Suprapubic skin (tissue), 4 donors: ENCODE results near the gene LEP. TPM values are rescaled to one million over a fixed set of nuclear protein-coding genes. Genes with fewer than 3 reads are reported as not detected.

ENCODE experiments used
- DNase-seq, 2 donors: peaks; one replicate each; pipeline ENCODE4 v3.0.0-alpha.2; 2019; ENCODE audit warnings: low spot score in 2 of 2
- H3K27ac ChIP-seq: fragments of 200-600 bp; sonication (generic); one replicate; pipeline ENCODE4 v1.5.1; 2019
- H3K27me3 ChIP-seq: fragments of 200-600 bp; sonication (generic); one replicate; pipeline ENCODE4 v1.5.1; 2019
- H3K36me3 ChIP-seq: fragments of 200-600 bp; sonication (generic); one replicate; pipeline ENCODE4 v1.5.1; 2019
- H3K4me1 ChIP-seq: fragments of 200-600 bp; sonication (generic); one replicate; pipeline ENCODE4 v1.5.1; 2019
- H3K4me3 ChIP-seq: fragments of 200-600 bp; sonication (generic); one replicate; pipeline ENCODE4 v1.5.1; 2019; ENCODE audit warnings: mild to moderate bottlenecking
- H3K9me3 ChIP-seq: fragments of 200-600 bp; sonication (generic); one replicate; pipeline ENCODE4 v1.5.1; 2019
- EP300 ChIP-seq: sonication (generic); formaldehyde crosslinking; IDR thresholded peaks from one replicate; pipeline ENCODE4 v1.6.1; 2017; ENCODE audit warnings: antibody characterized with exemption
- POLR2A ChIP-seq, 2 donors: fragments of 450-650 bp; IDR thresholded peaks; one replicate each; pipeline ENCODE4 v1.6.1; 2017; ENCODE audit warnings: antibody characterized with exemption in 2 of 2, mild to moderate bottlenecking in 2 of 2, moderate library complexity in 2 of 2
- POLR2AphosphoS5 ChIP-seq, 3 donors: sonication (generic); formaldehyde crosslinking; IDR thresholded peaks; one replicate each; pipeline ENCODE4 v1.6.1; 2017; ENCODE audit warnings: antibody characterized with exemption in 3 of 3
- WGBS: methylation state at CpG from one replicate; pipeline ENCODE4 v1.1.5; 2018; 5-methylcytosine and 5-hydroxymethylcytosine counted together
- total RNA-seq, 4 donors: library from RNA; depleted of rRNA; stranded (reverse); fragments of >200 nt; gene quantifications; one replicate each; pipeline ENCODE4 v1.1.0, GENCODE V29; 2016
- TF ChIP-seq, protein P1 (sequence below), 2 donors: fragments of 200-600 bp in 1 of 2; fragments of 450-650 bp in 1 of 2; sonication (generic) in 1 of 2; IDR thresholded peaks; one replicate each; pipeline ENCODE4 v1.5.1; 2016 to 2019; ENCODE audit warnings: antibody characterized with exemption in 2 of 2, mild to moderate bottlenecking in 1 of 2, moderate library complexity in 1 of 2

The LEP gene
- total RNA-seq: 10 to 100 TPM in 1 of 4 donors, 1 to 10 TPM in 2, under 1 TPM in 1; 0.76 to 11.8 (median 4.8) TPM

DNA sequence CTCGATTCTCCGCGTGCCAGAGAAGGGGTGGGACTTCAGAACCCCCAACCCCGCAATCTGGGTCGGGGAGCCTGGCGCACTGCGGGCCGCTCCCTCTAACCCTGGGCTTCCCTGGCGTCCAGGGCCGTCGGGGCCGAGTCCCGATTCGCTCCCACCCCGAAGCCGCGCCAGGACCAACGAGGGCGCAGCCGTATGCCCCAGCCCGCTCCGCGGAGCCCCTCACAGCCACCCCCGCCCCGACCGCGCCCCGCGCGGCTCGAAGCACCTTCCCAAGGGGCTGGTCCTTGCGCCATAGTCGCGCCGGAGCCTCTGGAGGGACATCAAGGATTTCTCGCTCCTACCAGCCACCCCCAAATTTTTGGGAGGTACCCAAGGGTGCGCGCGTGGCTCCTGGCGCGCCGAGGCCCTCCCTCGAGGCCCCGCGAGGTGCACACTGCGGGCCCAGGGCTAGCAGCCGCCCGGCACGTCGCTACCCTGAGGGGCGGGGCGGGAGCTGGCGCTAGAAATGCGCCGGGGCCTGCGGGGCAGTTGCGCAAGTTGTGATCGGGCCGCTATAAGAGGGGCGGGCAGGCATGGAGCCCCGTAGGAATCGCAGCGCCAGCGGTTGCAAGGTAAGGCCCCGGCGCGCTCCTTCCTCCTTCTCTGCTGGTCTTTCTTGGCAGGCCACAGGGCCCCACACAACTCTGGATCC is at the start of gene LEP:
LEP (plus strand) TSS at position 583 of the 691 bp plus-strand sequence. CDS start 10,741 bp downstream, outside the sequence.
- H3K4me3 ChIP-seq: no peak within 1 kb of the TSS
- 13% methylated on average over 15 of the region's 67 CpGs for WGBS
- DNase-seq: no peak
- peaks cover 6% of the 10 kb centered on the region for H3K9me3 ChIP-seq
- peaks cover 41% of the 10 kb centered on the region for H3K27me3 ChIP-seq
- TF ChIP-seq, protein P1, sequence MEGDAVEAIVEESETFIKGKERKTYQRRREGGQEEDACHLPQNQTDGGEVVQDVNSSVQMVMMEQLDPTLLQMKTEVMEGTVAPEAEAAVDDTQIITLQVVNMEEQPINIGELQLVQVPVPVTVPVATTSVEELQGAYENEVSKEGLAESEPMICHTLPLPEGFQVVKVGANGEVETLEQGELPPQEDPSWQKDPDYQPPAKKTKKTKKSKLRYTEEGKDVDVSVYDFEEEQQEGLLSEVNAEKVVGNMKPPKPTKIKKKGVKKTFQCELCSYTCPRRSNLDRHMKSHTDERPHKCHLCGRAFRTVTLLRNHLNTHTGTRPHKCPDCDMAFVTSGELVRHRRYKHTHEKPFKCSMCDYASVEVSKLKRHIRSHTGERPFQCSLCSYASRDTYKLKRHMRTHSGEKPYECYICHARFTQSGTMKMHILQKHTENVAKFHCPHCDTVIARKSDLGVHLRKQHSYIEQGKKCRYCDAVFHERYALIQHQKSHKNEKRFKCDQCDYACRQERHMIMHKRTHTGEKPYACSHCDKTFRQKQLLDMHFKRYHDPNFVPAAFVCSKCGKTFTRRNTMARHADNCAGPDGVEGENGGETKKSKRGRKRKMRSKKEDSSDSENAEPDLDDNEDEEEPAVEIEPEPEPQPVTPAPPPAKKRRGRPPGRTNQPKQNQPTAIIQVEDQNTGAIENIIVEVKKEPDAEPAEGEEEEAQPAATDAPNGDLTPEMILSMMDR (IDR thresholded peaks at IDR 0.05): no peak
- TF ChIP-seq EP300 (no peak), POLR2AphosphoS5 (IDR thresholded peaks at IDR 0.05) (no peak), POLR2A (IDR thresholded peaks at IDR 0.05) (no peak)
- H3K36me3 ChIP-seq: no peaks in the 10 kb centered on the region
- no peak within 1 kb of the TSS for H3K27ac ChIP-seq
- no peaks in the 10 kb centered on the region for H3K4me1 ChIP-seq

DNA sequence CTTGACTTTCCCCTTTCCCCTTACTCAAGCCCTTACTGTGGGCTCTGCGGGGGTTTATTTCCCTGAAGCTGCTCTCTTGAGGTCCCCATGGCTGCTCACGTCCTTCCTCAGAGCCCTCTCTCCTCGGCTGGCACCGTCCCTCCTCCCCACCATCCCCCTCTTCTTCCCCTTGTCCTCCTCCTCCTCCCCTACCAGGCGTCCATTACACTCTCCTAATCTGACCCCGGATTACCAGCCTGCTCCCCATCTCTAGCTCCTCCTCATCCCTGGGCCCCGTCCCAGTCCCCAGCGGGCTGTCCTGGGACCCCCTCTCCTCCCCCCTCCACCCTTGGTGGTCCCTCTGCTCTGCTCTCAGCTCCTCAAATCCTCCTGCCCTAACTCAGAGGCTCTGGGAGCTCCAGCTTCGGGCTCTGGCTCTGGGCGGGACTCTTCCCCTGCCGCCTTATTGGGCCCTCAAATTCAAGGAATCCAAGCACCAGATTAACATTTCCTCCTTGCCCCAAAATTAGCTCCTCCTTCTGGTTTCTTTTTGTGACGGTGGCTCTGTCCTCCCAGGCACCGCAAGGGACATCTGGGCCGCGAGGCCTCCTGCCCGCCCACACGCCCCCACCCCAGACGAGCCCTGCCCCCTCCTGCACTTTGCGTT is 48.5 kb upstream of the LEP start:
- H3K4me1 ChIP-seq: no peaks in the 10 kb centered on the region
- DNase-seq: peak in 1 of 2 donors; percentile 23
- no peak overlapping the region for H3K4me3 ChIP-seq
- no peak overlapping the region for H3K27ac ChIP-seq
- H3K36me3 ChIP-seq: no peaks in the 10 kb centered on the region
- peaks cover 13% of the 10 kb centered on the region for H3K9me3 ChIP-seq
- peaks cover 37% of the 10 kb centered on the region for H3K27me3 ChIP-seq
- WGBS: 46% methylated on average over 19 of the region's 19 CpGs
- TF ChIP-seq POLR2AphosphoS5 (IDR thresholded peaks at IDR 0.05): no peak
- TF ChIP-seq, protein P1 (IDR thresholded peaks at IDR 0.05): no peak
- TF ChIP-seq POLR2A (IDR thresholded peaks at IDR 0.05): no peak
- TF ChIP-seq EP300: no peak

DNA sequence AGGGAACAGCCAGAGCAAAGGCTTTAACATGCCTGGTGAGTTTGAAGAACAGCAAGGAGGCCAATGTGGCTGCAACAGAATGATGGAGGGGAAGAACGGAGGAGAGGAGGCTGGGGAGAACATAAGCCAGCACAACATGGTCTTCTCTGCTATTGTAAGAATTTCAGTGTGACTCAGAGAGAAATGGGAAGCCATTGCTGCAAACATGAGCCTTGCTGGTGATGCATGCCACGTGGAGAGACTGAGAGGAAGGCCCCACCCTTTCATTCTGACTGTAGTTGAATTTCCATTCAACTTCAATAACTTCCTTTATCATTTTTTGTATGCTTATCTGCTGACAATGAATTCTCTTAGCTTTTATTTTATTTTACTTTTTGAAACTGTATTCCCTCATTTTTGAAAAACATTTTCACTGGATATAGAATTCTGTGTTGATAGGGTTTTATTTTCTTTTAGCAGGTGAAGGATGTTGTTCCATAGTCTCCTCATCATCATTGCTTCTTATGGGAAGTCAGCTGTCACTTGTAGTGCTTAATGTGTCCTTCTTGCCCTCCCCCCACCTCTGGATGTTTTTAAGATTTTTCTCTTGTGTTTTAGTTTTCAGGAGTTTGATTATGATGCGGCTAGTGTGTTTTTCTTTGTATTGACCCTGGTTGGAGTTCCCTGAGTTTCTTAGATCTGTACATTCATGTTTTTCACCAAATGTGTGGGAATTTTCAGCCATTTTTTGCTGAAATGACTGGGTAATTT is 46.4 kb upstream of the LEP start:
- H3K4me1 ChIP-seq: no peaks in the 10 kb centered on the region
- 73% methylated on average over 3 of the region's 3 CpGs for WGBS
- peaks cover 13% of the 10 kb centered on the region for H3K9me3 ChIP-seq
- H3K27me3 ChIP-seq: peaks cover 29% of the 10 kb centered on the region
- H3K36me3 ChIP-seq: no peaks in the 10 kb centered on the region
- TF ChIP-seq, protein P1 (IDR thresholded peaks at IDR 0.05): no peak
- TF ChIP-seq POLR2AphosphoS5 (IDR thresholded peaks at IDR 0.05): no peak
- no peak for TF ChIP-seq POLR2A (IDR thresholded peaks at IDR 0.05)
- TF ChIP-seq EP300: no peak
- H3K27ac ChIP-seq: no peak overlapping the region
- no peak overlapping the region for H3K4me3 ChIP-seq
- no peak for DNase-seq

DNA sequence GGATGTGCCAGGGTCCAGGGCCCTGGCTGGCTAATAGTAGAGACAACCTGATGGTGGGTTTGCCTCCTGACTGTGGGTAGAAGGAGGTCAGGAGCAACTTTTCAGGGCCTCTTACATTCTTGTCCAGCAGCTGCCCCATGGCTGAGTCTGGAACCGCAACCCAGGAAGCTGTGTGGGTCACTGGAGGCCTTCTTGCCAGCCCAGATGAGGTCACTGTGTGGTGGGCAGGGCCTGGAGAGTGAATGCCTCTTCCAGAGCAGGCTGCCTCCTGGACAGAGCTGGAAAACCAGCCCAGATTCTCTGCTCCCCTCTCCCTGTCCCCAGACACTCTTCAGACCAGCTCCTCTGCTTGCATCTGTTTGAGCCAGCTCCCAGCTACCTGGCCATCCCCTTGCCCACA is 43.5 kb upstream of the LEP start:
- Histone ChIP-seq H3K27ac (no peak overlapping the region), H3K4me1 (peaks cover 8% of the 10 kb centered on the region), H3K27me3 (peaks cover 40% of the 10 kb centered on the region), H3K4me3 (no peak overlapping the region), H3K9me3 (peaks cover 13% of the 10 kb centered on the region), H3K36me3 (no peaks in the 10 kb centered on the region)
- 100% methylated on average over 1 of the region's 1 CpG for whole genome bisulfite sequencing
- DNase-seq: peak in 1 of 2 donors; percentile 65
- TF ChIP-seq POLR2AphosphoS5 (IDR thresholded peaks at IDR 0.05) (no peak), POLR2A (IDR thresholded peaks at IDR 0.05) (no peak), EP300 (no peak)
- TF ChIP-seq, protein P1 (IDR thresholded peaks at IDR 0.05): no peak
